Fibroblast of pulmonary artery (primary cell): Measurements from ENCODE around the gene INSL3.
A peak's percentile ranks its signal among the peaks of the same experiment; 100 is the strongest.

Experiments
- DNase-seq: peaks from one replicate; pipeline ENCODE4 v3.0.0-alpha.2; 2010; ENCODE audit warnings: low read depth
- H3K4me3 ChIP-seq: replicated peaks from 2 replicates; pipeline ENCODE4 v1.5.1; 2011; ENCODE audit warnings: low read depth, mild to moderate bottlenecking, control low read depth, low read length, moderate library complexity
- TF ChIP-seq, protein P1 (sequence below): IDR thresholded peaks from 2 replicates; pipeline ENCODE4 v1.5.1; 2011; ENCODE audit warnings: mild to moderate bottlenecking, control low read depth, low read length, inconsistent platforms; ENCODE audit errors: missing control alignments

Gene INSL3

GRCh38 chr19:17797424-17798201, 23.7 kb downstream of the INSL3 start:
- no peak for DNase-seq
- H3K4me3 ChIP-seq, result no peak overlapping the region
- TF ChIP-seq, protein P1, sequence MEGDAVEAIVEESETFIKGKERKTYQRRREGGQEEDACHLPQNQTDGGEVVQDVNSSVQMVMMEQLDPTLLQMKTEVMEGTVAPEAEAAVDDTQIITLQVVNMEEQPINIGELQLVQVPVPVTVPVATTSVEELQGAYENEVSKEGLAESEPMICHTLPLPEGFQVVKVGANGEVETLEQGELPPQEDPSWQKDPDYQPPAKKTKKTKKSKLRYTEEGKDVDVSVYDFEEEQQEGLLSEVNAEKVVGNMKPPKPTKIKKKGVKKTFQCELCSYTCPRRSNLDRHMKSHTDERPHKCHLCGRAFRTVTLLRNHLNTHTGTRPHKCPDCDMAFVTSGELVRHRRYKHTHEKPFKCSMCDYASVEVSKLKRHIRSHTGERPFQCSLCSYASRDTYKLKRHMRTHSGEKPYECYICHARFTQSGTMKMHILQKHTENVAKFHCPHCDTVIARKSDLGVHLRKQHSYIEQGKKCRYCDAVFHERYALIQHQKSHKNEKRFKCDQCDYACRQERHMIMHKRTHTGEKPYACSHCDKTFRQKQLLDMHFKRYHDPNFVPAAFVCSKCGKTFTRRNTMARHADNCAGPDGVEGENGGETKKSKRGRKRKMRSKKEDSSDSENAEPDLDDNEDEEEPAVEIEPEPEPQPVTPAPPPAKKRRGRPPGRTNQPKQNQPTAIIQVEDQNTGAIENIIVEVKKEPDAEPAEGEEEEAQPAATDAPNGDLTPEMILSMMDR, result no peak

- TF ChIP-seq, protein P1, result no peak
- no peak for DNase-seq
- no peak overlapping the region for H3K4me3 ChIP-seq
Measured at GRCh38 chr19:17796838-17797423, 24.4 kb downstream of the INSL3 start.

DNA sequence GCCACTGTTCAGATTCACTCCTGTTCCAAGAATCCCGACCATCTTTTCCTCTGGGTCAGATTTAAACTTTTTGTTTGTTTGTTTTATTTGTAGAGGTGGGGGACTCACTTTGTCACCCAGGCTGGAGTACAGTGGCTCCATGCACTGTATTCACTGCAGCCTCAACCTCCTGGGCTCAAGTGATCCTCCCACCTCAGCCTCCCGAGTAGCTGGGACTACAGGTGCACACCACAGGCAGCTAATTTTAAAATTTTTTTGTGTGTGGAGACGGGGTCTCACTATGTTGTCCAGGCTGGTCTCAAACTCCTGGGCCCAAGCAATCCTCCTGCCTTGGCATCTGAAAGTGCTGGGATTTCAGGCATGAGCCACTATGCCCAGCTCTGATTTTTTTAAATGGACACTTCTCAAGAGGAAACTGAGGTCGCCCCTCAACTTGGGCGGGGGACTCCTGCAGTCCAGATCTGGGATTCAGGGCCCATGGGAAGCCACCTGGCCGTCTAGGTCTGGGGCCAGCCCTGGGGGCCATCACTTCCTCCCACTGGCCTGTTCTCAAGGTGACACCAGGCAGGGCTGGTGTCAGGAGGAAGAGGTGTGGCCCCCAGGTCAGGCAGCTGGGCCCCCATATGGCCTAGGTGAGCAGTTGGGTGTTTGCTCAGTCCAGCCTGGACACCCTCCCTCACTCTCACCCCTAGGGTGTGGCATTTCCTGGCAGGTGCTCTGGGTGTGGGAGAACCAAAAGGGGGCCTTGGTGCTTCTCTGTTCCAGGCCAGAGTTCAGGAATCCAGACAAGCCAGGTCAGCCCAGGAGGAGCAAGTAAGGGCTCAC, 25.1 kb downstream of the INSL3 start:
- no peak overlapping the region for H3K4me3 ChIP-seq
- DNase-seq, result no peak
- TF ChIP-seq, protein P1, result no peak

DNA sequence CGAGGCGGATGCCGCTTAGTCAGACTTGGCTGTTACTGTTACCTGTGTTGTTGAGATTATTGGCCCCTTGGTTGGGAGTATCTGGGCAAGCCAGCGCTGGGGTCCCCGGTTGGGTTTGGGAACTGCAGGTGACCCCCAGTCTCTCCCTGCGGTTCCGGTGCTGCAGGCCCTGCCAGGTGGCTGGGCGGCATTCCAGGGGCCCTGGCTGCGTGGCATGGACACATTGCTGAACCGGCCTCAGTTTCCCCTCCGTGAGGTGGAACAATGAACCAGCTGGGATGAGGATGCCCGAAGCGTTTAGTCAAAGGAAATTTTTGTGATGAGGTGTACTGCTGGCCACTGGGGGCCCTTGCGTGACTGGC, 25.8 kb downstream of the INSL3 start:
- TF ChIP-seq, protein P1, result no peak
- no peak overlapping the region for H3K4me3 ChIP-seq
- no peak for DNase-seq

DNA sequence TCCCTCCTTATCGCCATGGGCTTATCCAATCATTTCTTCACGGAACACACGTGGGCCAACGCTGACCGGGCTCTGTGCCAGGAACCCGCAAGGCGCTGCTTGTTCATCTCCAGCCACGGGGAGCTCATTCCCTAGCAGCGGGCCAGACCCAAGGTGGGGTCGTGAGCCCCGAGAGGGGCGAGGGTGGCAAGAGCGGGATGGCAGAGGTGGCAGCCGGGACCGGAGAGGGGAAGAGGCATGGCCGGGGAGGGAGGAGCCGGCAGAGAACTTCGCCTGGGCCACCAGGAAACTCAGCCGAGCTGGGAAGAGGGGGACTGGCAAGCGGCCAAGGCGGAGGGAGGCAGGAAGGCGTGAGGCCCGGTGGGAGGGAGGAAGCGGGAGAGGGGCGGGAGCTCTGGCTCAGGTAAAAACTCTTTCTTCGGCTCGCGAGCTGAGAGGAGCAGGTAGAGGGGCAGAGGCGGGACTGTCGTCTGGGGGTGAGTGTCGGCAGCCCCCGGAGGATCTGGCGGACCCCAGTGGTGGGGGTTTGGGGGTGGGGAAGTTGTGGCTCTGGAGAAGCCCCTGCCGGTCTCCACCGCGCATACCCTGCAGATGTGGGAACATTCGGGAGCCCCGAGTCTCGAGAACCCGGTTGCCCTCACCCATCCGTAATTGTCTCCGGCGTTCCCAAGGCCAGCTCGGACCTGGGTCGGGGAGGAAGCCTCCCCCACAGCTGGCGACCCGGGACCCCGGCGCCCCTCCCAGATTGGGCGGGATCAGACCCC, 26.4 kb downstream of the INSL3 start, which contains the start of gene B3GNT3:
B3GNT3 (plus strand) TSS at position 408 of the 764 bp plus-strand sequence. CDS start 12,670 bp downstream, outside the sequence.
- TF ChIP-seq, protein P1, result no peak
- H3K4me3 ChIP-seq, result no peak within 1 kb of the TSS
- peak; percentile 39 for DNase-seq

DNA sequence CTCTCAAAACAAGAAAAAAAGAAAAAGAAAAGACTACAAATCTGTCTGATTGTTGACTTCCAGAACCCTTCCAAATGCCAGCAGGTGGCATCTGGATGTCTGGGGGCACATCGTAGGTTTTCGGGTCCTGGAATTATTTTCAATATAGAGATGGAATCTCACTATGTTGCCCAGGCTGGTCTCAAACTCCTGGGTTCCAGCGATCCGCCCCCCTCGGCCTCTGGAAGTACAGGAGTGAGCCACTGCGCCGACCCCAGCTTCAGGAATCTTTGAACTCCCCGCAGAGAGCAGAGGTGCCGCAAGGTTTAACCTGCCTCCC, 26.9 kb downstream of the INSL3 start:
- H3K4me3 ChIP-seq, result no peak overlapping the region
- TF ChIP-seq, protein P1, result no peak
- DNase-seq, result no peak
